NCI-H460 (cell line): ENCODE measurements around the gene FBXL12. TPM values are rescaled to one million over a fixed set of nuclear protein-coding genes. Genes with fewer than 3 reads are reported as not detected.
A peak's percentile ranks its signal among the peaks of the same experiment; 100 is the strongest.
"Not testable (repeated sequence)": the region's sequence is repeated elsewhere in the genome, so short reads cannot be mapped to it uniquely, and the experiment has no call there.

Source experiments
- DNase-seq: peaks from one replicate; pipeline ENCODE4 v3.0.0-alpha.2; 2016; ENCODE audit warnings: low read depth; ENCODE audit errors: extremely low read depth
- small RNA-seq, 2 experiments: library from RNA; depleted of rRNA; stranded (forward); fragments of <200 nt; gene quantifications; one replicate each; pipeline ENCODE3, GENCODE V24; 2014
- total RNA-seq: library from RNA; depleted of rRNA; stranded (reverse); fragments of >200 nt; shearing (Covaris generic); gene quantifications from 2 replicates; pipeline ENCODE4 v1.2.3, GENCODE V29; 2014; rRNA removed

FBXL12 gene
- total RNA-seq, 1 experiment from 2014 or later: 13.9 TPM

GRCh38 chr19:9793071-9793591 is 25.7 kb downstream of the FBXL12 start:
- DNase-seq: no peak

- DNase-seq: peak; percentile 43
These were observed 26.4 kb downstream of the FBXL12 start for GRCh38 chr19:9792206-9793070.

GRCh38 chr19:9791552-9792205 is 27.2 kb downstream of the FBXL12 start:
- DNase-seq: peak; percentile 50

GRCh38 chr19:9791073-9791367 is 27.9 kb downstream of the FBXL12 start:
- DNase-seq: not testable (repeated sequence)

- DNase-seq: not testable (repeated sequence)
These were observed 29.3 kb downstream of the FBXL12 start for GRCh38 chr19:9789579-9789978.

GRCh38 chr19:9789066-9789465 is 29.8 kb downstream of the FBXL12 start:
- DNase-seq: no peak

- not testable (repeated sequence) for DNase-seq
These were observed 30.3 kb downstream of the FBXL12 start for GRCh38 chr19:9788604-9789003.

- DNase-seq: no peak
These were observed 32.1 kb downstream of the FBXL12 start for GRCh38 chr19:9786819-9787218.

GRCh38 chr19:9786342-9786741 is 32.5 kb downstream of the FBXL12 start:
- no peak for DNase-seq

GRCh38 chr19:9785367-9786331 is 33.2 kb downstream of the FBXL12 start:
- DNase-seq: peak; percentile 59

- not testable (repeated sequence) for DNase-seq
These were observed 34.7 kb downstream of the FBXL12 start for GRCh38 chr19:9784163-9784496.

GRCh38 chr19:9782338-9782737 is 36.5 kb downstream of the FBXL12 start:
- no peak for DNase-seq

- DNase-seq: peak; percentile 90
These were observed 50.4 kb downstream of the FBXL12 start, which contains the start of gene ZNF846 for GRCh38 chr19:9768175-9769112. Gene ZNF846, minus strand, starts transcription at chr19:9768738. Its CDS starts 3,788 bp downstream, at chr19:9764950.

Small RNA genes lying within 50 kb of the gene (small RNA-seq; reads per million reads assigned to genes)
- 0 to 0.04 reads per million in 2 experiments for gene RF00156

Other genes starting within 250 kb of the FBXL12 start
- 80.1 and 86.4 TPM in 2 replicates for gene ZNF121, start 234.6 kb downstream of the FBXL12 start, total RNA-seq
- gene ZNF561, start 197.8 kb downstream of the FBXL12 start, total RNA-seq: 23.9 and 26.1 TPM in 2 replicates
- gene ZNF562, start 144.0 kb downstream of the FBXL12 start, total RNA-seq: 30.3 and 33.7 TPM in 2 replicates
- 1.7 and 2.6 TPM in 2 replicates for gene ZNF846, start 50.3 kb downstream of the FBXL12 start, total RNA-seq
- gene UBL5, start 8.8 kb upstream of the FBXL12 start, total RNA-seq: 150 and 160 TPM in 2 replicates
- gene PIN1, start 16.2 kb upstream of the FBXL12 start, total RNA-seq: 64.6 and 79.5 TPM in 2 replicates
- 1.0 and 1.6 TPM in 2 replicates for gene OLFM2, start 117.4 kb upstream of the FBXL12 start, total RNA-seq
- gene COL5A3, start 191.4 kb upstream of the FBXL12 start, total RNA-seq: 0.06 and 0.12 TPM in 2 replicates
- not detected in 2 replicates for gene RDH8, start 194.4 kb upstream of the FBXL12 start, total RNA-seq